ENCODE results near the gene RUBCN. TPM values are rescaled to one million over a fixed set of nuclear protein-coding genes. Genes with fewer than 3 reads are reported as not detected.
A peak's percentile ranks its signal among the peaks of the same experiment; 100 is the strongest.

Gene RUBCN
- total and polyA plus RNA-seq, 2 donors (not counting 1 experiment from before 2014, with no cell fraction given), result 57.3 to 423 TPM

- H4K20me1 ChIP-seq (ENCODE audit: control insufficient read depth, insufficient read depth, low read length, poor library complexity, severe bottlenecking), result no peaks in the 10 kb centered on the region
- no peak overlapping the region for H3K9ac ChIP-seq (ENCODE audit: low read length)
- peaks cover 10% of the 10 kb centered on the region for H3K79me2 ChIP-seq (ENCODE audit: control insufficient read depth, insufficient read depth, low read length)
- 61% methylated on average over 2 of the region's 4 CpGs for WGBS (ENCODE audit: insufficient coverage)
- DNase-seq (peak; percentile 69), ATAC-seq (ENCODE audit: low read depth) (peak; percentile 83)
- H3K36me3 ChIP-seq (replicated peaks in 1 of 2; ENCODE audit: control extremely low read depth in 1 of 2, control insufficient read depth in 1 of 2, extremely low read depth in 1 of 2, insufficient read depth in 2 of 2, low read length in 1 of 2), result peaks cover 9 to 33% of the 10 kb centered on the region in 2 experiments
- peak overlapping the region; percentile 8 to 72 for H3K27ac ChIP-seq (ENCODE audit: low read length in 2 of 2)
- ChIA-PET POLR2A (interaction anchor here (0.9 to 1.9 kb wide), 3 partner anchors 9 to 19 kb away, joined by 3 to 9 read pairs (median 4); partner anchors contain the start of gene LRCH3), CTCF (interaction anchor here (0.8 to 3.8 kb wide), 8 partner anchors 9 to 68 kb away, joined by 3 to 12 read pairs (median 4); partner anchors contain the start of gene LRCH3)
- H3K9me3 Mint-ChIP-seq (ENCODE audit: insufficient read depth), result no peaks in the 10 kb centered on the region
- intact Hi-C loops (cut with micrococcal nuclease), result loop anchor here (1.0 kb wide), 1 partner anchor 9 kb away; the partner anchor contains the start of gene LRCH3
- no peaks in the 10 kb centered on the region for H3K9me3 ChIP-seq (ENCODE audit: control extremely low read depth in 1 of 3, control insufficient read depth in 2 of 3, insufficient read depth in 1 of 3, low read length in 2 of 3)
- peaks cover 20% of the 10 kb centered on the region in 2 donors for H3K4me1 ChIP-seq (ENCODE audit: control insufficient read depth in 2 of 2, insufficient read depth in 2 of 2, low read length in 2 of 2)
- TF ChIP-seq EZH2 (IDR thresholded peaks at IDR 0.05; ENCODE audit: borderline replicate concordance, insufficient read depth, low read depth, low read length, poor library complexity, severe bottlenecking), result no peak
- no peak for TF ChIP-seq CTCF (IDR thresholded peaks at IDR 0.05)
- peaks cover 31% of the 10 kb centered on the region for H3K4me1 Mint-ChIP-seq
- peak overlapping the region; percentile 10 for H3K4me3 Mint-ChIP-seq
- no peak overlapping the region for H3K4me3 ChIP-seq (ENCODE audit: control extremely low read depth in 1 of 5, extremely low read depth in 1 of 5, insufficient read depth in 1 of 5, low read depth in 2 of 5, low read length in 4 of 5)
- no peak overlapping the region for H2AFZ ChIP-seq (ENCODE audit: insufficient read depth, low read depth, low read length, poor library complexity, severe bottlenecking)
- H3K27ac Mint-ChIP-seq, result peak overlapping the region; percentile 68
- H3K4me2 ChIP-seq (replicated peaks; ENCODE audit: low read depth, low read length, poor library complexity, severe bottlenecking), result no peak overlapping the region
- H3K27me3 Mint-ChIP-seq, result no peaks in the 10 kb centered on the region
- no peaks in the 10 kb centered on the region for H3K27me3 ChIP-seq (replicated peaks in 1 of 4; ENCODE audit: control extremely low read depth in 1 of 4, control insufficient read depth in 3 of 4, insufficient read depth in 4 of 4, low read length in 3 of 4)
Measured at GRCh38 chr3:197782230-197782629, 45.5 kb upstream of the RUBCN start.

- no peak for TF ChIP-seq EZH2 (IDR thresholded peaks at IDR 0.05; ENCODE audit: borderline replicate concordance, insufficient read depth, low read depth, low read length, poor library complexity, severe bottlenecking)
- TF ChIP-seq CTCF (IDR thresholded peaks at IDR 0.05), result no peak
- Histone ChIP-seq H3K9me3 (ENCODE audit: control extremely low read depth in 1 of 3, control insufficient read depth in 2 of 3, insufficient read depth in 1 of 3, low read length in 2 of 3) (peaks cover 0 to 5% (median 0%) of the 10 kb centered on the region in 3 donors), H3K27me3 (replicated peaks in 1 of 4; ENCODE audit: control extremely low read depth in 1 of 4, control insufficient read depth in 3 of 4, insufficient read depth in 4 of 4, low read length in 3 of 4) (no peaks in the 10 kb centered on the region), H2AFZ (ENCODE audit: insufficient read depth, low read depth, low read length, poor library complexity, severe bottlenecking) (no peak overlapping the region), H3K79me2 (ENCODE audit: control insufficient read depth, insufficient read depth, low read length) (peaks cover 7% of the 10 kb centered on the region), H3K9ac (ENCODE audit: low read length) (no peak overlapping the region), H3K36me3 (replicated peaks in 1 of 2; ENCODE audit: control extremely low read depth in 1 of 2, control insufficient read depth in 1 of 2, extremely low read depth in 1 of 2, insufficient read depth in 2 of 2, low read length in 1 of 2) (peaks cover 10 to 69% of the 10 kb centered on the region in 2 experiments), H3K4me3 (ENCODE audit: control extremely low read depth in 1 of 5, extremely low read depth in 1 of 5, insufficient read depth in 1 of 5, low read depth in 2 of 5, low read length in 4 of 5) (no peak overlapping the region), H3K27ac (ENCODE audit: low read length in 2 of 2) (no peak overlapping the region), H3K4me1 (ENCODE audit: control insufficient read depth in 2 of 2, insufficient read depth in 2 of 2, low read length in 2 of 2) (peaks cover 4 to 8% of the 10 kb centered on the region in 2 donors), H3K4me2 (replicated peaks; ENCODE audit: low read depth, low read length, poor library complexity, severe bottlenecking) (no peak overlapping the region), H4K20me1 (ENCODE audit: control insufficient read depth, insufficient read depth, low read length, poor library complexity, severe bottlenecking) (peaks cover 4% of the 10 kb centered on the region)
- Mint-ChIP-seq H3K27ac (no peak overlapping the region), H3K4me1 (peaks cover 20% of the 10 kb centered on the region), H3K27me3 (no peaks in the 10 kb centered on the region), H3K4me3 (no peak overlapping the region), H3K9me3 (ENCODE audit: insufficient read depth) (no peaks in the 10 kb centered on the region)
- WGBS (ENCODE audit: insufficient coverage), result 96% methylated on average over 7 of the region's 7 CpGs
- DNase-seq (no peak), ATAC-seq (ENCODE audit: low read depth) (no peak)
- POLR2A ChIA-PET, result no interaction called here
- intact Hi-C loops (cut with micrococcal nuclease), result no loop called here
- CTCF ChIA-PET, result interaction anchor here (1.7 kb wide), 1 partner anchor 9 kb away, joined by 3 read pairs; no protein-coding TSS in a partner anchor
Measured at GRCh38 chr3:197775317-197775716, 38.6 kb upstream of the RUBCN start.
